GM12865 (cell line): ENCODE results near the gene NACA2.

Experiments used
- DNase-seq: peaks from one replicate; pipeline ENCODE4 v3.0.0; 2010; ENCODE audit warnings: low read depth
- H3K4me3 ChIP-seq: 2 replicates; pipeline ENCODE4 v1.5.1; 2011; ENCODE audit warnings: mild to moderate bottlenecking, low read depth, low read length, control low read depth
- TF ChIP-seq, protein P1 (sequence below): IDR thresholded peaks from 2 replicates; pipeline ENCODE4 v1.5.1; 2011; ENCODE audit warnings: low read length, control low read depth, low read depth, inconsistent platforms; ENCODE audit not compliant: insufficient read depth; ENCODE audit errors: missing control alignments

The NACA2 gene

DNA sequence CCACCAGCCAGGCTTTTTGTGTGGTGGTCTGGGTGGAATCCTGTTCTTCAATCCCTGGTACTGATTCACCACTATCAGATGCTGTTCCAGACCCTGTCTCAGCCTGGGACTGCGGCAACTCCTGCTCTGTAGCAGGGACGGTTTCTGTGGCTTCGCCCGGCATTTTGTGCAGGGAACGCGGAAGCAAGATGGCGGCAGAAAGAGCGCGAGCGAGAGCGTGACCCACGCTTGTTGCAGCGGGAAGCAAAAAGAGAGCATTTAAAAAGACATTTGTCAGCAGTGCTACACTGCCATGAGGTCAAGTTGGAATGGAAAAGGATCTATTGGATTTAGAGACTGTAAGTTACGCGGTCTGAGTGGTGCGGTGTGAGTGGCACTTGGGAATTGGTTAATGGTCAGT, at the start of gene NACA2:
Gene NACA2, minus strand, starts transcription at position 202 of the 400 bp plus-strand sequence. Its CDS starts 39 bp downstream, at position 163.
- H3K4me3 ChIP-seq, result no peak within 1 kb of the TSS
- DNase-seq, result no peak
- TF ChIP-seq, protein P1, sequence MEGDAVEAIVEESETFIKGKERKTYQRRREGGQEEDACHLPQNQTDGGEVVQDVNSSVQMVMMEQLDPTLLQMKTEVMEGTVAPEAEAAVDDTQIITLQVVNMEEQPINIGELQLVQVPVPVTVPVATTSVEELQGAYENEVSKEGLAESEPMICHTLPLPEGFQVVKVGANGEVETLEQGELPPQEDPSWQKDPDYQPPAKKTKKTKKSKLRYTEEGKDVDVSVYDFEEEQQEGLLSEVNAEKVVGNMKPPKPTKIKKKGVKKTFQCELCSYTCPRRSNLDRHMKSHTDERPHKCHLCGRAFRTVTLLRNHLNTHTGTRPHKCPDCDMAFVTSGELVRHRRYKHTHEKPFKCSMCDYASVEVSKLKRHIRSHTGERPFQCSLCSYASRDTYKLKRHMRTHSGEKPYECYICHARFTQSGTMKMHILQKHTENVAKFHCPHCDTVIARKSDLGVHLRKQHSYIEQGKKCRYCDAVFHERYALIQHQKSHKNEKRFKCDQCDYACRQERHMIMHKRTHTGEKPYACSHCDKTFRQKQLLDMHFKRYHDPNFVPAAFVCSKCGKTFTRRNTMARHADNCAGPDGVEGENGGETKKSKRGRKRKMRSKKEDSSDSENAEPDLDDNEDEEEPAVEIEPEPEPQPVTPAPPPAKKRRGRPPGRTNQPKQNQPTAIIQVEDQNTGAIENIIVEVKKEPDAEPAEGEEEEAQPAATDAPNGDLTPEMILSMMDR, result no peak

DNA sequence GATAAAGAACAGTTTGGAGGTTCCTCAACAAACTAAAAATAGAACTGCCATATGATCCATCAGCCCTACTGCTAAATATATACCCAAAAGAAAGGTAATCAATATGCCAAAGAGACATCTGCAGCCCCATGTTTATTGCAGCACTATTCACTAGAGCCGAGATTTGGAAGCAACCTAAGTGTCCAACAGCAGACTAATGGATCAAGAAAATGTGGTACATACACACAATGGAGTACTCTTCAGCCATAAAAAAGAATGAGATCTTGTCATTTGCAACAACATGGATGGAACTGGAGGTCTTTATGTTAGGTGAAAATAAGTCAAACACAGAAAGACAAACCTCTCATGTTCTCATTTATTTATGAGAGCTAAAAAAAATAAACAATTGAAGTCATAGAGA, 48.8 kb upstream of the NACA2 start:
- TF ChIP-seq, protein P1, result no peak
- DNase-seq, result no peak
- no peak overlapping the region for H3K4me3 ChIP-seq

DNA sequence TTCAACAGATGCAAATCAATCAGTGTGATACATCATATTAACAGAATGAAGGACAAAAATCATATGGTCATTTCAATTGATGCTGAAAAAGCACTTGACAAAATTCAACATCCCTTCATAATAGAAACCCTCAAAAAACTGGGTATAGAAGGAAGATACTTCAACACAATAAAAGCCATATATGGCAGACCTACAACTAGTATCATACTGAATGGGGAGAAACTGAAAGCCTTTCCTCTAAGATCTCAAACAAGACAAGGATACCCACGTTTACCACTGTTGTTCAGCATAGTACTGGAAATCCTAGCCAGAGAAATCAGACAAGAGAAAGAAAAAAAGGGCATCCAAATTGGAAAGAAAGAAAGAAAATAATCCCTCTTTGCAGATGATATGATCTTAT, 47.1 kb upstream of the NACA2 start:
- TF ChIP-seq, protein P1, result no peak
- DNase-seq, result no peak
- no peak overlapping the region for H3K4me3 ChIP-seq

DNA sequence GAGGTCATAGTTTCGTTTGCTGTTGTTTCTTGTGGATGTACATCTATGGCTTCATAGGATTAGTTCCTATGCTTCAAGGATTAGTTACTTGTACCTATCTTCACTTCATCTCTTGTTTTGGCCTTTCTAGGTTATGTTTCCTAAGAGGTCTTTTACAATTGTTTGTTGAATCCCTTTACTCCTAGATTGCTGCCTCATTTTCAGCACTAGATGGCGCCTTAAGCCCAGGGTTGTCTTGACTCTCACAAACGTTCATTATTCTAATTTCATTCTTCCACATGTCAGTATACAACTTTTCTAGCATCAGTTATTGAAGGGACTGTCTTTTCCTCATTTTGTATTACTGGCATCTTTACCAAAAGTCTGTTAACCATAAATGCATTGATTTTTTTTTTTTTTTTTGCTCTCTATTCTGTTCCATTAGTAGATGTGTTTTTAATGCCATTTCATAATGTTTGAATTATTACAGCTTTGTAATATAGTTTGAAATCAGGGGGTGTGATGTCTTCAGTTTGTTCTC, 45.0 kb upstream of the NACA2 start:
- peak; percentile 78 for DNase-seq
- no peak overlapping the region for H3K4me3 ChIP-seq
- TF ChIP-seq, protein P1, result peak; percentile 73

DNA sequence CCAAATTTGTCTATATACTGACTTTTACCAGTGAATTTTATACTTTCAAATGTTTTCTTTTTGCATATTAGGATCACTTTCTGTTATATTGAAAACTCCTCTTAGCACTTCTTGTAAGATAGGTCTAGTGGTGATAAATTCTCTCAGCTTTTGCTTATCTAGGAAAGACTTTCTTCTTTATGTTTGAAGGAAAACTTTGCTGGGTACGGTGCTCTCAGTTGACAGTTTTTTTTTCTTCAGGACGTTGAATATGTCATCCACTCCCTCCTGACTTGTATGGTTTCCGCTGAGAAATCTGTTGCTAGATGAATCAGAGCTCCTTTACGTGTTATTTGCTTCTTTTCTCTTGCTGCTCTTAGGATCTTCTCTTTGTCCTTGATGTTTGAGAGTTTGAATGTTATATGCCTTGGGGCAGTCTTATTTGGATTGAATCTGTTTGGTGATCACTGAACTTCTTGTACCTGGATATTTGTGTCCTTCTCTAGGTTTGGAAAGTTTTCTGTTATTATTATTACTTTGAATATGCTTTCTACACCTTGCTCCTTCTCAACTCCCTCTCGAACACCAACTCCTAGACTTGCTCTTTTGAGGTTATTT, 44.0 kb upstream of the NACA2 start:
- TF ChIP-seq, protein P1, result no peak
- no peak for DNase-seq
- H3K4me3 ChIP-seq, result no peak overlapping the region

DNA sequence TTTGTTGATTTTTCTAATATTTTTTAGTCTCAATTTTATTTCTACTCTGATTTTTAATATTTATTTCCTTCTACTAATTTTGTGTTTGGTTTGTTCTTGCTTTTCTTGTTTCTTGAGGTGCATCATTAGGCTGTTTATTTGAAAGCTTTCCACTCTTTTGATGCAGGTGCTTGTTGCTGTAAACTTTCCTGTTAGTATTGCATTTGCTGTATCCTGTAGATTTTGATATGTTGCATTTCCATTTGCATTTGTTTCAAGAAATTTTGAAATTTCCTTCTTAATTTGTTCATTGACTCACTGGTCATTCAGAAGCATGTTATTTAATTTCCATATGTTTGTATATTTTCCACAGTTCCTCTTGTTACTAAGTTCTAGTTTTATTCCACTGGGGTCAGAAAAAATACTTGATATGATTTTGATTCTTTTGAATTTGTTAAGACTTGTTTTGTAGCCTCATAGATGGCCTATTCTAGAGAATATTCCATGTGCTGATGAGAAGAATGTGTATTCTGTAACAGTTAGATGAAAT, 43.1 kb upstream of the NACA2 start:
- H3K4me3 ChIP-seq, result no peak overlapping the region
- DNase-seq, result no peak
- TF ChIP-seq, protein P1, result no peak

DNA sequence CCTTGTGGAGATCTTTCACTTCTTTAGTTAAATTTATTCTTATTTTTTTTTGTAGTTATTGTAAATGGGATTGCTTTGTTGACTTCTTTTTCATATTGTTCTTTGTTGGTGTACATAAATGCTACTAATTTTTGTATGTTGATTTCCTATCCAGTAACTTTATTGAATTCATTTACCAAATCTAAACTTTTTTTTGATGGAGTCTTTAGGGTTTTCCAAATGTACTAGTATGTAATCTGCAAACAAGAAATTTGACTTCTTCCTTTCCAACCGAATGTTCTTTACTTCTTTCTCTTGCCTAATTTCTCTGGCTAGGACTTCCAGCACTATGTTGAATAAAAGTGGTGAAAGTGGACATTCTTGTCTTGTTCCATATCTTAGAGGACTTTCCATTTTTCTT, 41.8 kb upstream of the NACA2 start:
- no peak for DNase-seq
- no peak overlapping the region for H3K4me3 ChIP-seq
- TF ChIP-seq, protein P1, result no peak
